WTC11 (cell line): ENCODE measurements around the gene MRPL40. TPM values are rescaled to one million over a fixed set of nuclear protein-coding genes. Genes with fewer than 3 reads are reported as not detected.

ENCODE experiments used
- CTCF ChIP-seq: fragments of 200-600 bp; IDR thresholded peaks from 2 replicates; pipeline ENCODE4 v1.8.0; 2022; ENCODE audit warnings: antibody characterized with exemption
- EMX1 ChIP-seq: fragments of 250-450 bp; sonication (Bioruptor Pico); IDR thresholded peaks from 2 replicates; pipeline ENCODE4 v1.8.0; 2021; ENCODE audit warnings: mild to moderate bottlenecking
- GRHL2 ChIP-seq: fragments of 250-450 bp; sonication (Bioruptor Pico); IDR thresholded peaks from 2 replicates; pipeline ENCODE4 v1.8.0; 2022; ENCODE audit warnings: mild to moderate bottlenecking, moderate library complexity; ENCODE audit not compliant: insufficient replicate concordance, severe bottlenecking
- NFYB ChIP-seq: sonication (generic); formaldehyde crosslinking; conservative IDR thresholded peaks from 2 replicates; pipeline ENCODE4 v1.8.0; 2022; ENCODE audit warnings: low read depth, missing genetic modification reagents
- NR3C1 ChIP-seq: sonication (generic); formaldehyde crosslinking; conservative IDR thresholded peaks from 2 replicates; pipeline ENCODE4 v1.8.1; 2023; ENCODE audit warnings: low read depth, mild to moderate bottlenecking, missing genetic modification reagents
- PRRX2 ChIP-seq: fragments of 250-450 bp; sonication (Bioruptor Pico); IDR thresholded peaks from 2 replicates; pipeline ENCODE4 v1.8.0; 2021; ENCODE audit warnings: mild to moderate bottlenecking
- SMAD4 ChIP-seq: sonication (generic); formaldehyde crosslinking; IDR thresholded peaks from 2 replicates; pipeline ENCODE4 v1.8.0; 2022; ENCODE audit warnings: mild to moderate bottlenecking, missing genetic modification reagents
- SP1 ChIP-seq: sonication (generic); formaldehyde crosslinking; conservative IDR thresholded peaks from 2 replicates; pipeline ENCODE4 v1.8.1; 2022; ENCODE audit warnings: missing genetic modification reagents
- ZBTB43 ChIP-seq: sonication (generic); formaldehyde crosslinking; IDR thresholded peaks from 2 replicates; pipeline ENCODE4 v1.8.1; 2023; ENCODE audit warnings: mild to moderate bottlenecking, missing genetic modification reagents
- ZNF263 ChIP-seq: sonication (generic); formaldehyde crosslinking; IDR thresholded peaks from 2 replicates; pipeline ENCODE4 v1.8.1; 2022; ENCODE audit warnings: low read depth, mild to moderate bottlenecking, moderate library complexity, missing genetic modification reagents
- ZNF317 ChIP-seq: sonication (generic); formaldehyde crosslinking; IDR thresholded peaks from 2 replicates; pipeline ENCODE4 v1.8.1; 2023; ENCODE audit warnings: low read depth, mild to moderate bottlenecking, moderate library complexity, missing genetic modification reagents, borderline replicate concordance
- ZNF416 ChIP-seq: fragments of 250-450 bp; sonication (Bioruptor Pico); IDR thresholded peaks from 2 replicates; pipeline ENCODE4 v1.9.0; 2021; ENCODE audit warnings: mild to moderate bottlenecking, inconsistent platforms
- ZNF532 ChIP-seq: fragments of 250-450 bp; sonication (Bioruptor Pico); IDR thresholded peaks from 2 replicates; pipeline ENCODE4 v1.9.0; 2021; ENCODE audit warnings: mild to moderate bottlenecking, borderline replicate concordance
- total RNA-seq: library from RNA; stranded (reverse); gene quantifications from 3 replicates; pipeline ENCODE4 v1.2.3, GENCODE V29; 2021
- TF ChIP-seq, protein P1 (sequence below): sonication (generic); formaldehyde crosslinking; IDR thresholded peaks from 2 replicates; pipeline ENCODE4 v1.8.0; 2022; ENCODE audit warnings: mild to moderate bottlenecking, missing genetic modification reagents
- TF ChIP-seq, protein P2 (sequence below): sonication (generic); formaldehyde crosslinking; IDR thresholded peaks from 2 replicates; pipeline ENCODE4 v1.8.1; 2023; ENCODE audit warnings: mild to moderate bottlenecking, missing genetic modification reagents, moderate library complexity
- TF ChIP-seq, protein P3 (sequence below): sonication (generic); formaldehyde crosslinking; IDR thresholded peaks from 2 replicates; pipeline ENCODE4 v1.8.1; 2023; ENCODE audit warnings: mild to moderate bottlenecking, missing genetic modification reagents, moderate library complexity
- TF ChIP-seq, protein P4 (sequence below): sonication (generic); formaldehyde crosslinking; IDR thresholded peaks from 2 replicates; pipeline ENCODE4 v1.8.0; 2022; ENCODE audit warnings: mild to moderate bottlenecking, missing genetic modification reagents
- TF ChIP-seq, protein P5 (sequence below): fragments of 250-450 bp; sonication (Bioruptor Pico); IDR thresholded peaks from 2 replicates; pipeline ENCODE4 v1.9.0; 2021; ENCODE audit warnings: mild to moderate bottlenecking

The MRPL40 gene
- total RNA-seq, 1 experiment from 2014 or later = 19.2 TPM

- TF ChIP-seq, protein P1, sequence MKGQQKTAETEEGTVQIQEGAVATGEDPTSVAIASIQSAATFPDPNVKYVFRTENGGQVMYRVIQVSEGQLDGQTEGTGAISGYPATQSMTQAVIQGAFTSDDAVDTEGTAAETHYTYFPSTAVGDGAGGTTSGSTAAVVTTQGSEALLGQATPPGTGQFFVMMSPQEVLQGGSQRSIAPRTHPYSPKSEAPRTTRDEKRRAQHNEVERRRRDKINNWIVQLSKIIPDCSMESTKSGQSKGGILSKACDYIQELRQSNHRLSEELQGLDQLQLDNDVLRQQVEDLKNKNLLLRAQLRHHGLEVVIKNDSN = peak; percentile 76
- TF ChIP-seq, protein P2, sequence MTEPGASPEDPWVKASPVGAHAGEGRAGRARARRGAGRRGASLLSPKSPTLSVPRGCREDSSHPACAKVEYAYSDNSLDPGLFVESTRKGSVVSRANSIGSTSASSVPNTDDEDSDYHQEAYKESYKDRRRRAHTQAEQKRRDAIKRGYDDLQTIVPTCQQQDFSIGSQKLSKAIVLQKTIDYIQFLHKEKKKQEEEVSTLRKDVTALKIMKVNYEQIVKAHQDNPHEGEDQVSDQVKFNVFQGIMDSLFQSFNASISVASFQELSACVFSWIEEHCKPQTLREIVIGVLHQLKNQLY (CRISPR knock-in tag) = no peak
- TF ChIP-seq CTCF (no peak), EMX1 (CRISPR knock-in tag) (no peak), GRHL2 (CRISPR knock-in tag) (no peak), NFYB (CRISPR knock-in tag) (peak; percentile 97), ZNF416 (CRISPR knock-in tag) (no peak), SMAD4 (no peak), ZNF317 (CRISPR knock-in tag) (0 out of 2 replicates have a peak, but pooled peaks have one; percentile 10), ZNF532 (no peak), SP1 (no peak; the same call in 1 of the 2 replicates), ZBTB43 (no peak), NR3C1 (CRISPR knock-in tag) (no peak), PRRX2 (no peak), ZNF263 (no peak)
- TF ChIP-seq, protein P3, sequence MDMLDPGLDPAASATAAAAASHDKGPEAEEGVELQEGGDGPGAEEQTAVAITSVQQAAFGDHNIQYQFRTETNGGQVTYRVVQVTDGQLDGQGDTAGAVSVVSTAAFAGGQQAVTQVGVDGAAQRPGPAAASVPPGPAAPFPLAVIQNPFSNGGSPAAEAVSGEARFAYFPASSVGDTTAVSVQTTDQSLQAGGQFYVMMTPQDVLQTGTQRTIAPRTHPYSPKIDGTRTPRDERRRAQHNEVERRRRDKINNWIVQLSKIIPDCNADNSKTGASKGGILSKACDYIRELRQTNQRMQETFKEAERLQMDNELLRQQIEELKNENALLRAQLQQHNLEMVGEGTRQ (CRISPR knock-in tag) = no peak
- TF ChIP-seq, protein P4, sequence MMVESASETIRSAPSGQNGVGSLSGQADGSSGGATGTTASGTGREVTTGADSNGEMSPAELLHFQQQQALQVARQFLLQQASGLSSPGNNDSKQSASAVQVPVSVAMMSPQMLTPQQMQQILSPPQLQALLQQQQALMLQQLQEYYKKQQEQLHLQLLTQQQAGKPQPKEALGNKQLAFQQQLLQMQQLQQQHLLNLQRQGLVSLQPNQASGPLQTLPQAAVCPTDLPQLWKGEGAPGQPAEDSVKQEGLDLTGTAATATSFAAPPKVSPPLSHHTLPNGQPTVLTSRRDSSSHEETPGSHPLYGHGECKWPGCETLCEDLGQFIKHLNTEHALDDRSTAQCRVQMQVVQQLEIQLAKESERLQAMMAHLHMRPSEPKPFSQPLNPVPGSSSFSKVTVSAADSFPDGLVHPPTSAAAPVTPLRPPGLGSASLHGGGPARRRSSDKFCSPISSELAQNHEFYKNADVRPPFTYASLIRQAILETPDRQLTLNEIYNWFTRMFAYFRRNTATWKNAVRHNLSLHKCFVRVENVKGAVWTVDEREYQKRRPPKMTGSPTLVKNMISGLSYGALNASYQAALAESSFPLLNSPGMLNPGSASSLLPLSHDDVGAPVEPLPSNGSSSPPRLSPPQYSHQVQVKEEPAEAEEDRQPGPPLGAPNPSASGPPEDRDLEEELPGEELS (CRISPR knock-in tag) = no peak
- TF ChIP-seq, protein P5, sequence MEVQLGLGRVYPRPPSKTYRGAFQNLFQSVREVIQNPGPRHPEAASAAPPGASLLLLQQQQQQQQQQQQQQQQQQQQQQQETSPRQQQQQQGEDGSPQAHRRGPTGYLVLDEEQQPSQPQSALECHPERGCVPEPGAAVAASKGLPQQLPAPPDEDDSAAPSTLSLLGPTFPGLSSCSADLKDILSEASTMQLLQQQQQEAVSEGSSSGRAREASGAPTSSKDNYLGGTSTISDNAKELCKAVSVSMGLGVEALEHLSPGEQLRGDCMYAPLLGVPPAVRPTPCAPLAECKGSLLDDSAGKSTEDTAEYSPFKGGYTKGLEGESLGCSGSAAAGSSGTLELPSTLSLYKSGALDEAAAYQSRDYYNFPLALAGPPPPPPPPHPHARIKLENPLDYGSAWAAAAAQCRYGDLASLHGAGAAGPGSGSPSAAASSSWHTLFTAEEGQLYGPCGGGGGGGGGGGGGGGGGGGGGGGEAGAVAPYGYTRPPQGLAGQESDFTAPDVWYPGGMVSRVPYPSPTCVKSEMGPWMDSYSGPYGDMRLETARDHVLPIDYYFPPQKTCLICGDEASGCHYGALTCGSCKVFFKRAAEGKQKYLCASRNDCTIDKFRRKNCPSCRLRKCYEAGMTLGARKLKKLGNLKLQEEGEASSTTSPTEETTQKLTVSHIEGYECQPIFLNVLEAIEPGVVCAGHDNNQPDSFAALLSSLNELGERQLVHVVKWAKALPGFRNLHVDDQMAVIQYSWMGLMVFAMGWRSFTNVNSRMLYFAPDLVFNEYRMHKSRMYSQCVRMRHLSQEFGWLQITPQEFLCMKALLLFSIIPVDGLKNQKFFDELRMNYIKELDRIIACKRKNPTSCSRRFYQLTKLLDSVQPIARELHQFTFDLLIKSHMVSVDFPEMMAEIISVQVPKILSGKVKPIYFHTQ (CRISPR knock-in tag) = no peak
These were observed 15.2 kb downstream of the MRPL40 start, which contains the start of gene C22orf39 (continued) for GRCh38 chr22:19447330-19448075.
